ENCODE data around the gene KLHL3. TPM values are rescaled to one million over a fixed set of nuclear protein-coding genes. Genes with fewer than 3 reads are reported as not detected.

The KLHL3 gene
- total and polyA plus RNA-seq, 9 of the 15 experiments (the other 6 are each of a cell fraction or from before 2014, with no cell fraction given): under 0.01 to 1.5 (median 0.22) TPM

DNA sequence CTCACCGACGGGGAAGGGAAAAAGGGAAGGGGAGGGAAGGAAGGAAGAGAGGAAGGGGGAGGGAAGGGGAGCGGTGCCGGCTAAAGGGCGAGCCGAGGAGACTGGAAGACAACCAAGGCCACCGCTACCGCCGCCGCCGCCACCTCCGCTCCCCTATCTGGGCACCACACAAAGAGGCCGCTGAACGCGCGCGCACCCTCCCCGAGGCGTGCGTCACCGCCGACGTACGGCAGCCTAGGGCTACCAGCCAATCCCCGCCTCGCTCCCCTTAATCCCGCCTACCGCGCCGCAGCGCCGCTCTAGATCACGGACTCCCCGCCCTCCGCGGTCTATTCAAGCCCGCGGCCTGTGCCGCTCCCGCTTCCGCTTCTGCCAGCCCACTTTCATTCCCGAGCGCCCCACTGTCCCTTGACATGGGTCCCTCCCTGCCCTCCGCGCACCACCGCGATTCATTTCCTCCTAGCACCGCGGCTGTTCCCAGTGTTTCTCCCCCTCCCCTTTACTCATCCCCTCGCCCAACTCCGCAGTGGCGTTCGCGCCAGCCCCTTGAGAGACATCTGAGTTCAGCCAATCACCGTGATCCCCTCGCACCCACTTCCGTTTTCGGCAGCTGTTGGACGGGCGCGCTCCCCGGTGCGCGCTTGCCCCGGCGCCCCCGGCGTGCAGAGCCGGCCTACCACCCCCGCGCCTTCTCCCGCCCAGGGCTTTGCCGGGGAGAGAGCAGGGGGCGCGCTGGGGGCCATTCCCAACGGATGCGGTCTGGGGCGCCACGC lies 18.5 kb upstream of the KLHL3 start, which contains the start of gene HNRNPA0 (continued):
- TF ChIP-seq PREB (CRISPR knock-in tag; IDR thresholded peaks at IDR 0.05) (no peak), STAG1 (CRISPR knock-in tag; IDR thresholded peaks at IDR 0.05; ENCODE audit: borderline replicate concordance) (no peak), CREBBP (IDR thresholded peaks at IDR 0.05; ENCODE audit: low read depth, low read length) (no peak), NFE2 (IDR thresholded peaks at IDR 0.05; ENCODE audit: low read depth) (no peak), ZNF133 (CRISPR knock-in tag; IDR thresholded peaks at IDR 0.05) (no peak), ZNF354B (CRISPR knock-in tag; IDR thresholded peaks at IDR 0.05) (no peak), E2F5 (CRISPR knock-in tag; IDR thresholded peaks at IDR 0.05) (no peak), PML (IDR thresholded peaks at IDR 0.05; ENCODE audit: low read length) (peak; percentile 63; the same call in 1 of the 2 replicates)
- TF ChIP-seq, protein P1, sequence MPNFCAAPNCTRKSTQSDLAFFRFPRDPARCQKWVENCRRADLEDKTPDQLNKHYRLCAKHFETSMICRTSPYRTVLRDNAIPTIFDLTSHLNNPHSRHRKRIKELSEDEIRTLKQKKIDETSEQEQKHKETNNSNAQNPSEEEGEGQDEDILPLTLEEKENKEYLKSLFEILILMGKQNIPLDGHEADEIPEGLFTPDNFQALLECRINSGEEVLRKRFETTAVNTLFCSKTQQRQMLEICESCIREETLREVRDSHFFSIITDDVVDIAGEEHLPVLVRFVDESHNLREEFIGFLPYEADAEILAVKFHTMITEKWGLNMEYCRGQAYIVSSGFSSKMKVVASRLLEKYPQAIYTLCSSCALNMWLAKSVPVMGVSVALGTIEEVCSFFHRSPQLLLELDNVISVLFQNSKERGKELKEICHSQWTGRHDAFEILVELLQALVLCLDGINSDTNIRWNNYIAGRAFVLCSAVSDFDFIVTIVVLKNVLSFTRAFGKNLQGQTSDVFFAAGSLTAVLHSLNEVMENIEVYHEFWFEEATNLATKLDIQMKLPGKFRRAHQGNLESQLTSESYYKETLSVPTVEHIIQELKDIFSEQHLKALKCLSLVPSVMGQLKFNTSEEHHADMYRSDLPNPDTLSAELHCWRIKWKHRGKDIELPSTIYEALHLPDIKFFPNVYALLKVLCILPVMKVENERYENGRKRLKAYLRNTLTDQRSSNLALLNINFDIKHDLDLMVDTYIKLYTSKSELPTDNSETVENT (CRISPR knock-in tag; IDR thresholded peaks at IDR 0.05): peak; percentile 42; the same call in 1 of the 2 replicates
- TF ChIP-seq, protein P2, sequence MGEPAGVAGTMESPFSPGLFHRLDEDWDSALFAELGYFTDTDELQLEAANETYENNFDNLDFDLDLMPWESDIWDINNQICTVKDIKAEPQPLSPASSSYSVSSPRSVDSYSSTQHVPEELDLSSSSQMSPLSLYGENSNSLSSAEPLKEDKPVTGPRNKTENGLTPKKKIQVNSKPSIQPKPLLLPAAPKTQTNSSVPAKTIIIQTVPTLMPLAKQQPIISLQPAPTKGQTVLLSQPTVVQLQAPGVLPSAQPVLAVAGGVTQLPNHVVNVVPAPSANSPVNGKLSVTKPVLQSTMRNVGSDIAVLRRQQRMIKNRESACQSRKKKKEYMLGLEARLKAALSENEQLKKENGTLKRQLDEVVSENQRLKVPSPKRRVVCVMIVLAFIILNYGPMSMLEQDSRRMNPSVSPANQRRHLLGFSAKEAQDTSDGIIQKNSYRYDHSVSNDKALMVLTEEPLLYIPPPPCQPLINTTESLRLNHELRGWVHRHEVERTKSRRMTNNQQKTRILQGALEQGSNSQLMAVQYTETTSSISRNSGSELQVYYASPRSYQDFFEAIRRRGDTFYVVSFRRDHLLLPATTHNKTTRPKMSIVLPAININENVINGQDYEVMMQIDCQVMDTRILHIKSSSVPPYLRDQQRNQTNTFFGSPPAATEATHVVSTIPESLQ (CRISPR knock-in tag; IDR thresholded peaks at IDR 0.05): peak; percentile 69; the same call in 1 of the 2 replicates
- TF ChIP-seq, protein P3, sequence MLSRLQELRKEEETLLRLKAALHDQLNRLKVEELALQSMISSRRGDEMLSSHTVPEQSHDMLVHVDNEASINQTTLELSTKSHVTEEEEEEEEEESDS (CRISPR knock-in tag; IDR thresholded peaks at IDR 0.05): no peak
- TF ChIP-seq, protein P4, sequence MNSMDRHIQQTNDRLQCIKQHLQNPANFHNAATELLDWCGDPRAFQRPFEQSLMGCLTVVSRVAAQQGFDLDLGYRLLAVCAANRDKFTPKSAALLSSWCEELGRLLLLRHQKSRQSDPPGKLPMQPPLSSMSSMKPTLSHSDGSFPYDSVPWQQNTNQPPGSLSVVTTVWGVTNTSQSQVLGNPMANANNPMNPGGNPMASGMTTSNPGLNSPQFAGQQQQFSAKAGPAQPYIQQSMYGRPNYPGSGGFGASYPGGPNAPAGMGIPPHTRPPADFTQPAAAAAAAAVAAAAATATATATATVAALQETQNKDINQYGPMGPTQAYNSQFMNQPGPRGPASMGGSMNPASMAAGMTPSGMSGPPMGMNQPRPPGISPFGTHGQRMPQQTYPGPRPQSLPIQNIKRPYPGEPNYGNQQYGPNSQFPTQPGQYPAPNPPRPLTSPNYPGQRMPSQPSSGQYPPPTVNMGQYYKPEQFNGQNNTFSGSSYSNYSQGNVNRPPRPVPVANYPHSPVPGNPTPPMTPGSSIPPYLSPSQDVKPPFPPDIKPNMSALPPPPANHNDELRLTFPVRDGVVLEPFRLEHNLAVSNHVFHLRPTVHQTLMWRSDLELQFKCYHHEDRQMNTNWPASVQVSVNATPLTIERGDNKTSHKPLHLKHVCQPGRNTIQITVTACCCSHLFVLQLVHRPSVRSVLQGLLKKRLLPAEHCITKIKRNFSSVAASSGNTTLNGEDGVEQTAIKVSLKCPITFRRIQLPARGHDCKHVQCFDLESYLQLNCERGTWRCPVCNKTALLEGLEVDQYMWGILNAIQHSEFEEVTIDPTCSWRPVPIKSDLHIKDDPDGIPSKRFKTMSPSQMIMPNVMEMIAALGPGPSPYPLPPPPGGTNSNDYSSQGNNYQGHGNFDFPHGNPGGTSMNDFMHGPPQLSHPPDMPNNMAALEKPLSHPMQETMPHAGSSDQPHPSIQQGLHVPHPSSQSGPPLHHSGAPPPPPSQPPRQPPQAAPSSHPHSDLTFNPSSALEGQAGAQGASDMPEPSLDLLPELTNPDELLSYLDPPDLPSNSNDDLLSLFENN (IDR thresholded peaks at IDR 0.05; ENCODE audit: low read depth in 2 of 2, low read length in 2 of 2): no peak
- TF ChIP-seq, protein P5, sequence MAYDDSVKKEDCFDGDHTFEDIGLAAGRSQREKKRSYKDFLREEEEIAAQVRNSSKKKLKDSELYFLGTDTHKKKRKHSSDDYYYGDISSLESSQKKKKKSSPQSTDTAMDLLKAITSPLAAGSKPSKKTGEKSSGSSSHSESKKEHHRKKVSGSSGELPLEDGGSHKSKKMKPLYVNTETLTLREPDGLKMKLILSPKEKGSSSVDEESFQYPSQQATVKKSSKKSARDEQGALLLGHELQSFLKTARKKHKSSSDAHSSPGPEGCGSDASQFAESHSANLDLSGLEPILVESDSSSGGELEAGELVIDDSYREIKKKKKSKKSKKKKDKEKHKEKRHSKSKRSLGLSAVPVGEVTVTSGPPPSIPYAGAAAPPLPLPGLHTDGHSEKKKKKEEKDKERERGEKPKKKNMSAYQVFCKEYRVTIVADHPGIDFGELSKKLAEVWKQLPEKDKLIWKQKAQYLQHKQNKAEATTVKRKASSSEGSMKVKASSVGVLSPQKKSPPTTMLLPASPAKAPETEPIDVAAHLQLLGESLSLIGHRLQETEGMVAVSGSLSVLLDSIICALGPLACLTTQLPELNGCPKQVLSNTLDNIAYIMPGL (CRISPR knock-in tag; IDR thresholded peaks at IDR 0.05): no peak
